GM06990 (cell line): ENCODE measurements around the gene SEC14L6.
"Not testable (repeated sequence)": the region's sequence is repeated elsewhere in the genome, so short reads cannot be mapped to it uniquely, and the experiment has no call there.

ENCODE experiments used
- DNase-seq: peaks from one replicate; pipeline ENCODE4 v3.0.0-alpha.2; 2011; ENCODE audit not compliant: insufficient read length; ENCODE audit errors: extremely low read depth
- H3K27me3 ChIP-seq: replicated peaks from 2 replicates; pipeline ENCODE4 v1.6.0; 2011; ENCODE audit warnings: low read length; ENCODE audit not compliant: control insufficient read depth, insufficient read depth
- H3K36me3 ChIP-seq: 2 replicates; pipeline ENCODE4 v1.5.1; 2011; ENCODE audit warnings: low read length; ENCODE audit not compliant: control insufficient read depth, insufficient read depth
- H3K4me3 ChIP-seq: replicated peaks from 2 replicates; pipeline ENCODE4 v1.5.1; 2011; ENCODE audit warnings: low read depth, mild to moderate bottlenecking, control low read depth, low read length
- TF ChIP-seq, protein P1 (sequence below): IDR thresholded peaks from 2 replicates; pipeline ENCODE4 v1.5.1; 2011; ENCODE audit warnings: low read length, control low read depth, mild to moderate bottlenecking, inconsistent platforms; ENCODE audit not compliant: insufficient read depth, poor library complexity, severe bottlenecking

SEC14L6 gene

DNA sequence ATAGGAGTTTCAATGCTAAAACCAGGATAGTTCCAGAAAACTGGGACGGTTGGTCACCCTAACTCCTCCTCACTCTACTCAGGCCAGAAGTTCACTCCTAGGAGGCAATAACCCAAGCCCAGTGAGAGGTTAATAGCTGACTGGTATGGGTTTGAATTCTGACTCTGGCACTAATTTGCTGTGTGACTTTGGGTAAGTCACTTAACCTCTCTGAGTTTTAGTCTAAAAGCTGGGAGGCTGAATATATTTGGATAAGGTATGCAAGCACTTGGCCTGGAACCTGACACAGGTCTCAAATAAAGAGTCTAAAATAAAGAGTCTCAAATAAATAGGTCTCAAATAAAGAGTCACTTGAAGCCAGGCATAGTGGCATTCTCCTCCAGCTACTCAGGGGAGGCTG, 6.2 kb upstream of the SEC14L6 start:
- H3K27me3 ChIP-seq: peaks cover 2% of the 10 kb centered on the region
- no peak for DNase-seq
- H3K4me3 ChIP-seq: no peak overlapping the region
- TF ChIP-seq, protein P1, sequence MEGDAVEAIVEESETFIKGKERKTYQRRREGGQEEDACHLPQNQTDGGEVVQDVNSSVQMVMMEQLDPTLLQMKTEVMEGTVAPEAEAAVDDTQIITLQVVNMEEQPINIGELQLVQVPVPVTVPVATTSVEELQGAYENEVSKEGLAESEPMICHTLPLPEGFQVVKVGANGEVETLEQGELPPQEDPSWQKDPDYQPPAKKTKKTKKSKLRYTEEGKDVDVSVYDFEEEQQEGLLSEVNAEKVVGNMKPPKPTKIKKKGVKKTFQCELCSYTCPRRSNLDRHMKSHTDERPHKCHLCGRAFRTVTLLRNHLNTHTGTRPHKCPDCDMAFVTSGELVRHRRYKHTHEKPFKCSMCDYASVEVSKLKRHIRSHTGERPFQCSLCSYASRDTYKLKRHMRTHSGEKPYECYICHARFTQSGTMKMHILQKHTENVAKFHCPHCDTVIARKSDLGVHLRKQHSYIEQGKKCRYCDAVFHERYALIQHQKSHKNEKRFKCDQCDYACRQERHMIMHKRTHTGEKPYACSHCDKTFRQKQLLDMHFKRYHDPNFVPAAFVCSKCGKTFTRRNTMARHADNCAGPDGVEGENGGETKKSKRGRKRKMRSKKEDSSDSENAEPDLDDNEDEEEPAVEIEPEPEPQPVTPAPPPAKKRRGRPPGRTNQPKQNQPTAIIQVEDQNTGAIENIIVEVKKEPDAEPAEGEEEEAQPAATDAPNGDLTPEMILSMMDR: no peak
- H3K36me3 ChIP-seq: no peaks in the 10 kb centered on the region

DNA sequence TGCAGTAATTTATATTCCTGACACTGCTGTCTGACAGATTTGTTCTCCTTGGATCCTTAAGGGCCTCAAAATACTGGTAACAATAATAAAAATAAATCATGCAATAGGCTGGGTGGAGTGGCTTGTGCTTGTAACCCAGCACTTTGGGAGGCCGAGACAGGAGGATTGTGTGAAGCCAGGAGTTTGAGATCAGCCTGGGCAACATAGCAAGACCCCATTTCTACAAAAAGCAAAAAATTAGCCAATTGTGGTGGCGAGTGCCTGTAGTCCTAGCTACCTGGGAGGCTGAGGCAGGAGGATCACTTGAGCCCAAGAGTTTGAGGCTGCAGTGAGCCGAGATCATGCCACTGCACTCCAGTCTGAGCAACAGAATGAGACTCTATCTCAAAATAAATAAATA, 5.3 kb upstream of the SEC14L6 start:
- DNase-seq, H3K4me3 ChIP-seq, H3K36me3 ChIP-seq, H3K27me3 ChIP-seq: not testable (repeated sequence)

DNA sequence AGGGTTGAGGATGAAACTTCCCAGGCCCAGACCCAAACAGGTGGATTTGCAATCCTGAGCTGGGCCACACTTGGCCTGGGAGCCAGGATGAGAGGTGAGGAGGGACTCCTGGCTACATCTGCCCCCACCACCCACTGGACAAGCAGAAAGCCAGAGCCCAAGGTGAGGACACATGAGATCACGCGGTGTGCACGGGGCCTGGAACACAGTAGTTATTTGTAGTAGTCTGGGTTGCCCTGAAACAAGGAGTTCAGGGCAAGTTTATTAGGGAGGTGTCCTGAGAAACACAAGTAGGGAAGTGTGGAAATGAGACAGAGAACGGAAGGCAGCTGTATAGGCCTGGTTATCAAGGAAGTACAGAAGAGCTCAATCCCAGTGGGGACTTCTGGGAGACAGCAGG, 647 bp upstream of the SEC14L6 start:
- peaks cover 2% of the 10 kb centered on the region for H3K27me3 ChIP-seq
- H3K4me3 ChIP-seq: no peak overlapping the region
- no peaks in the 10 kb centered on the region for H3K36me3 ChIP-seq
- TF ChIP-seq, protein P1: no peak
- no peak for DNase-seq

DNA sequence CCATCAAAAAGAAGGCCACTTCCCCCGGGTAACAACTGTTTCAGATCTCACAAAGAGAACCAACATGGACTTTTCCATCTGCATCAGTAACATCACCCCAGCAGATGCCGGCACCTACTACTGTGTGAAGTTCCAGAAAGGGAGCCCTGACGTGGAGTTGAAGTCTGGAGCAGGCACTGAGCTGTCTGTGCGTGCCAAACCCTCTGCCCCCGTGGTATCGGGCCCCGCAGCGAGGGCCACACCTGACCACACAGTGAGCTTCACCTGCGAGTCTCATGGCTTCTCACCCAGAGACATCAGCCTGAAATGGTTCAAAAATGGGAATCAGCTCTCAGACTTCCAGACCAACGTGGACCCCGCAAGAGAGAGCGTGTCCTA, 3.7 kb downstream of the SEC14L6 start:
- Histone ChIP-seq H3K4me3 (no peak overlapping the region), H3K36me3 (no peaks in the 10 kb centered on the region), H3K27me3 (no peaks in the 10 kb centered on the region; the same call in 1 of the 2 replicates)
- no peak for DNase-seq
- TF ChIP-seq, protein P1: no peak

DNA sequence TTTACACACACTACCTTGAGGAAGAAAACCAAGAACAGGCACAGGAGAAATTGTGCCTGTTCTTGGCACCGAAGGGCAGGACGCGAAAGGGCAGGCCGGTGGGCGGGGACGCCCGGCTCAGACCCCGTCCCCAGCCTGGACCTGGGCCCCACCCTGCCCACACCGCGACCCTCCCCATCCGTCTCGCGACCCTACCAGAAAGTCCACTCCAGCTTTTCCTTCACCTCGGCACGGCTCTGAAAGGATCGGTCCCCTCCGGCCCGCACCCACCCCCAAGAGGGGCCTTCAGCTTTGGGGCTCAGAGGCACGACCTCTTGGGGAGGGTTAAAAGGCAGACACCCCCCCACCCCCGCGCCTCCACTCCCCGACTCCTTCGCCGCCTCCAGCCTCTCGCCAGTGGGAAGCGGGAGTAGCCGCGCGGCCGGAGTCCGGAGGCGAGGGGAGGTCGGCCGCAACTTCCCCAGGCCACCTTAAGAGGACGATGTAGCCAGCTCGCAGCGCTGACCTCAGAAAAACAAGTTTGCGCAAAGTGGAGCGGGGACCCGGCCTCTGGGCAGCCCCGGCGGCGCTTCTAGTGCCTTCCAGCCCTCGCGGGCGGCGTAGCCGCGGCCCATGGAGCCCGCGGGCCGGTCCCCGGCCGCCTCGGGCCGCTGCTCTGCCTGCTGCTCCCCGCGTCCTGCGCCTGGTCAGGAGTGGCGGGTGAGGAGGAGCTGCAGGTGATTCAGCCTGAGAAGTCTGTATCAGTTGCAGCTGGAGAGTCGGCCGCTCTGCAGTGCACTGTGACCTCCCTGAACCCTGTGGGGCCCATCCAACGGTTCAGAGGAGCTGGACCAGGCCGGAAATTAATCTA, 4.4 kb downstream of the SEC14L6 start:
- Histone ChIP-seq H3K4me3 (no peak overlapping the region), H3K27me3 (no peaks in the 10 kb centered on the region; the same call in 1 of the 2 replicates), H3K36me3 (no peaks in the 10 kb centered on the region)
- TF ChIP-seq, protein P1: no peak
- no peak for DNase-seq

DNA sequence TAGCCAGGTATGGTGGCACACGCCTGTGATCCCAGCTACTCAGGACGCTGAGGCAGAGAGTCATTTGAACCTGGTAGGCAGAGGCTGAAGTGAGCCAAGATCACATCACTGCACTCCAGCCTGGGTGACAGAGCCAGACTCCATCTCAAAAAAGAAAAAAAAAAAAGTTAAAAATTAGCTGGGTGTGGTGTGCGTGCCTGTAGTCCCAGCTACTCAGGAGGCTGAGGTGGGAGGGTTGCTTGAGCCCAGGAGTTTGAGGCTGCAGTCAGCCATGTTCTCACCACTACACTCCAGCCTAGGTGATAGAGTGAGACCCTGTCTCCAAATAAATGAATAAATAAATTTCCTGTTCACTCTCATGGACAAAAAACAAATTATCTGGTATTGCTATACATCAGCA, 5.0 kb downstream of the SEC14L6 start:
- DNase-seq, H3K4me3 ChIP-seq, H3K36me3 ChIP-seq, H3K27me3 ChIP-seq: not testable (repeated sequence)
